ENCODE data around the gene CIC. TPM values are rescaled to one million over a fixed set of nuclear protein-coding genes. Genes with fewer than 3 reads are reported as not detected.
"Not testable (repeated sequence)": the region's sequence is repeated elsewhere in the genome, so short reads cannot be mapped to it uniquely, and the experiment has no call there.

Gene CIC
- total RNA-seq, 3 donors from 2014 or later (not counting 1 experiment from before 2014, with no cell fraction given): 95.4 to 121 (median 108) TPM

DNA sequence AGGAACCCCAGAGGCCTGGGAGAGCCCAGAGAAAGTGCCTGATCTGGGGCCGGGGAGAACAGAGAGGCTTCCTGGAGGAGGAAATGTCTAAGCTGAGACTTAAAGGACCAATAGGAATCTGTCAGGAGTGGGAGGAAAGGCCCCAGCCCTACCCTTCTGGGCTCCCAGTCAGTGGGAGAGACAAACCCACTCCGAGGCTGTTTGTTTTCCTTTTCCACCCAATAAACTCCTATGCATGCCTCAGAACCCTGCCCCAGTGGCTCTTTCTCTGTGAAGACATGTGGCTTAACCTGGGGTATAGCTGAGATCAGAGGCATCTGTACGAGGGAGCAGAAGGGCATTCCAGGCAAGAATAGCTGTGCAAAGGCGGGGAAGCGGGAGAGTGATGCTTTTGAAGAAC is 58.3 kb downstream of the CIC start:
- Histone ChIP-seq H3K27ac (ENCODE audit: low read length) (no peak overlapping the region), H3K4me3 (ENCODE audit: low read length) (no peak overlapping the region), H3K36me3 (ENCODE audit: control insufficient read depth, insufficient read depth, low read length) (no peaks in the 10 kb centered on the region), H3K9me3 (ENCODE audit: control insufficient read depth, insufficient read depth, low read length) (no peaks in the 10 kb centered on the region), H3K27me3 (ENCODE audit: control insufficient read depth, insufficient read depth, low read length) (peaks cover 8% of the 10 kb centered on the region), H3K4me1 (ENCODE audit: control insufficient read depth, insufficient read depth, low read length) (peaks cover 20% of the 10 kb centered on the region)
- Mint-ChIP-seq H3K9me3 (no peaks in the 10 kb centered on the region), H3K27ac (no peak overlapping the region), H3K27me3 (ENCODE audit: low read depth in 2 of 2) (peaks cover 8% of the 10 kb centered on the region in 2 donors), H3K36me3 (peaks cover 5% of the 10 kb centered on the region), H3K4me1 (peaks cover 17 to 29% of the 10 kb centered on the region in 2 donors), H3K4me3 (no peak overlapping the region)
- DNase-seq (no peak), ATAC-seq (no peak)
- TF ChIP-seq, protein P1, sequence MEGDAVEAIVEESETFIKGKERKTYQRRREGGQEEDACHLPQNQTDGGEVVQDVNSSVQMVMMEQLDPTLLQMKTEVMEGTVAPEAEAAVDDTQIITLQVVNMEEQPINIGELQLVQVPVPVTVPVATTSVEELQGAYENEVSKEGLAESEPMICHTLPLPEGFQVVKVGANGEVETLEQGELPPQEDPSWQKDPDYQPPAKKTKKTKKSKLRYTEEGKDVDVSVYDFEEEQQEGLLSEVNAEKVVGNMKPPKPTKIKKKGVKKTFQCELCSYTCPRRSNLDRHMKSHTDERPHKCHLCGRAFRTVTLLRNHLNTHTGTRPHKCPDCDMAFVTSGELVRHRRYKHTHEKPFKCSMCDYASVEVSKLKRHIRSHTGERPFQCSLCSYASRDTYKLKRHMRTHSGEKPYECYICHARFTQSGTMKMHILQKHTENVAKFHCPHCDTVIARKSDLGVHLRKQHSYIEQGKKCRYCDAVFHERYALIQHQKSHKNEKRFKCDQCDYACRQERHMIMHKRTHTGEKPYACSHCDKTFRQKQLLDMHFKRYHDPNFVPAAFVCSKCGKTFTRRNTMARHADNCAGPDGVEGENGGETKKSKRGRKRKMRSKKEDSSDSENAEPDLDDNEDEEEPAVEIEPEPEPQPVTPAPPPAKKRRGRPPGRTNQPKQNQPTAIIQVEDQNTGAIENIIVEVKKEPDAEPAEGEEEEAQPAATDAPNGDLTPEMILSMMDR (IDR thresholded peaks at IDR 0.05): no peak
- WGBS (ENCODE audit: insufficient coverage): 97% methylated on average over 5 of the region's 5 CpGs
- intact Hi-C loops (cut with micrococcal nuclease): no loop called here

DNA sequence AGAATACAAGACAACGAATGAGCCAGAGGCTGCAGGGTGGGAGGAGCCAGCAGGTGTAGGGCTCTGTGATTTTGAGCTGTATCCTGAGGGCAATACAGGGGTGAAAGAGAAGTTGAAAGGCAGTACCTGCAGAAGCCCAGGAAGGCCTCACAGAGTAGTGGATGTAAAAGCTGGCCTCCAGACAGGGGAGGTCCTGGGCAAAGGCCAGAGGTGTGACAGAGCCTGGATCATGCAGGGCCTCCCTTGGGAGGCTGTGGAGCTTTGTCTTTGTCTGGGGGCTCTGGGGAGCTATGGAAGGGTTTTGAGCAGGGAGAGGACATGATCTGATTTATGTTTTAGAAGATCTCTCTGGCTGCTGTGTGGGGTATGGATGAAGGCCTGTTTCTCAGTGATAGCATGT is 59.1 kb downstream of the CIC start:
- ATAC-seq (no peak), DNase-seq (no peak)
- intact Hi-C loops (cut with micrococcal nuclease): no loop called here
- no peak overlapping the region for H3K27ac ChIP-seq (ENCODE audit: low read length)
- Mint-ChIP-seq H3K4me3 (no peak overlapping the region), H3K36me3 (peaks cover 5% of the 10 kb centered on the region), H3K27me3 (ENCODE audit: low read depth in 2 of 2) (peaks cover 7% of the 10 kb centered on the region in 2 donors), H3K4me1 (peaks cover 17 to 29% of the 10 kb centered on the region in 2 donors), H3K27ac (no peak overlapping the region), H3K9me3 (no peaks in the 10 kb centered on the region)
- peaks cover 20% of the 10 kb centered on the region for H3K4me1 ChIP-seq (ENCODE audit: control insufficient read depth, insufficient read depth, low read length)
- H3K27me3 ChIP-seq (ENCODE audit: control insufficient read depth, insufficient read depth, low read length): peaks cover 5% of the 10 kb centered on the region
- H3K36me3 ChIP-seq (ENCODE audit: control insufficient read depth, insufficient read depth, low read length): no peaks in the 10 kb centered on the region
- TF ChIP-seq, protein P1 (IDR thresholded peaks at IDR 0.05): no peak
- 90% methylated on average over 1 of the region's 1 CpG for WGBS (ENCODE audit: insufficient coverage)
- H3K9me3 ChIP-seq (ENCODE audit: control insufficient read depth, insufficient read depth, low read length): no peaks in the 10 kb centered on the region
- H3K4me3 ChIP-seq (ENCODE audit: low read length): no peak overlapping the region

DNA sequence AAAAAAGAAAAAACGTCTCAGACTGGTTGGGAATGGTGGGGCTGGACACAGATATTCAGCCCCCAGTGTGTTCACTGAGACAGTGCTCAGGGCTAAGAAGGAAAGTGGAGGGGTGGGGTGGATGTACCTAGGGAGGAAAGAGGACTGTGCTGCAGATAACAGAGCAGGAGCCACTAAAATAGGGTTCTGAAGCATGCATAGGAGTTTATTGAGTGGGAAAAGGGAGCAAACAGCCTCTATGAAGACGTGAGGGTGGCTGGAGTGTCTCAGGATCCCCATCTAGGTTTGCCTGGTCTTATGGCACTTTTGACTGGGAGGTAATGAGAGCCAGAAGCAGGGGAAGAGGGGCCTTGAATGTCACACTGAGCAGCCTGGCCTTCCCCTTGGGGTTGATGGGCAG is 59.8 kb downstream of the CIC start:
- DNase-seq: no peak
- Mint-ChIP-seq H3K9me3 (no peaks in the 10 kb centered on the region), H3K36me3 (peaks cover 5% of the 10 kb centered on the region), H3K27ac (no peak overlapping the region), H3K4me3 (no peak overlapping the region), H3K4me1 (peaks cover 17 to 29% of the 10 kb centered on the region in 2 donors), H3K27me3 (ENCODE audit: low read depth in 2 of 2) (peaks cover 7% of the 10 kb centered on the region in 2 donors)
- 92% methylated on average over 2 of the region's 2 CpGs for WGBS (ENCODE audit: insufficient coverage)
- Histone ChIP-seq H3K4me1 (ENCODE audit: control insufficient read depth, insufficient read depth, low read length) (peaks cover 20% of the 10 kb centered on the region), H3K27me3 (ENCODE audit: control insufficient read depth, insufficient read depth, low read length) (no peaks in the 10 kb centered on the region), H3K9me3 (ENCODE audit: control insufficient read depth, insufficient read depth, low read length) (no peaks in the 10 kb centered on the region), H3K27ac (ENCODE audit: low read length) (no peak overlapping the region), H3K4me3 (ENCODE audit: low read length) (no peak overlapping the region), H3K36me3 (ENCODE audit: control insufficient read depth, insufficient read depth, low read length) (no peaks in the 10 kb centered on the region)
- no peak for ATAC-seq
- TF ChIP-seq, protein P1 (IDR thresholded peaks at IDR 0.05): no peak
- intact Hi-C loops (cut with micrococcal nuclease): no loop called here

DNA sequence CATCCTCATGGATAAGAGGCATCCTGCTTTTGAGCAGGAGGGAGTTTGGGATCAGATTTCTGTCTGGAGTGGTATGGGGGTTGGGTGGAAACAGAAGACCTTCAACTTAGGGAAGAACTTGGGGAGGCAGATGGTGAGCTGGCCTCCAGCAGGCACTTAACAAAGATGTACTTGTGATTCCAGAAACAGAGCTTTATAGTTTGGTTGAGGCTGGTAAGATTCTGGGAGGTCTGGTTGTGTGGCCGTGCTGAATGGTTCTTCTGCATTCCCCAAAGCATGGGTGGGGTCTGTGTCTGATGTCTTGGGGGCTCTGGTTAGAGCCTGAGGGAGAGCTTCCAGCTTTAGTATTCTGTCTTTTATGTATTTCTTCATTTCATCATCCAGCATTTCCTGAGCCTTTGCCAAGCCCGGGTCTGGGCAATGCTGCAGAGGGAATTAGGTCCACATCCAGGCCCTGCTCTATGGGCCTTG is 61.2 kb downstream of the CIC start:
- H3K27me3 ChIP-seq (ENCODE audit: control insufficient read depth, insufficient read depth, low read length): no peaks in the 10 kb centered on the region
- peaks cover under 1% of the 10 kb centered on the region in 2 donors for H3K27me3 Mint-ChIP-seq (ENCODE audit: low read depth in 2 of 2)
- peaks cover 11% of the 10 kb centered on the region for H3K4me1 ChIP-seq (ENCODE audit: control insufficient read depth, insufficient read depth, low read length)
- H3K9me3 ChIP-seq (ENCODE audit: control insufficient read depth, insufficient read depth, low read length): no peaks in the 10 kb centered on the region
- no peak overlapping the region for H3K4me3 ChIP-seq (ENCODE audit: low read length)
- no peak overlapping the region for H3K27ac ChIP-seq (ENCODE audit: low read length)
- H3K4me1 Mint-ChIP-seq: peaks cover 10 to 22% of the 10 kb centered on the region in 2 donors
- ATAC-seq: no peak
- H3K36me3 ChIP-seq (ENCODE audit: control insufficient read depth, insufficient read depth, low read length): no peaks in the 10 kb centered on the region
- WGBS (ENCODE audit: insufficient coverage): 80% methylated on average over 2 of the region's 2 CpGs
- H3K9me3 Mint-ChIP-seq: no peaks in the 10 kb centered on the region
- no peak overlapping the region for H3K4me3 Mint-ChIP-seq
- peaks cover under 1% of the 10 kb centered on the region for H3K36me3 Mint-ChIP-seq
- TF ChIP-seq, protein P1 (IDR thresholded peaks at IDR 0.05): no peak
- DNase-seq: no peak
- intact Hi-C loops (cut with micrococcal nuclease): no loop called here
- H3K27ac Mint-ChIP-seq: no peak overlapping the region

DNA sequence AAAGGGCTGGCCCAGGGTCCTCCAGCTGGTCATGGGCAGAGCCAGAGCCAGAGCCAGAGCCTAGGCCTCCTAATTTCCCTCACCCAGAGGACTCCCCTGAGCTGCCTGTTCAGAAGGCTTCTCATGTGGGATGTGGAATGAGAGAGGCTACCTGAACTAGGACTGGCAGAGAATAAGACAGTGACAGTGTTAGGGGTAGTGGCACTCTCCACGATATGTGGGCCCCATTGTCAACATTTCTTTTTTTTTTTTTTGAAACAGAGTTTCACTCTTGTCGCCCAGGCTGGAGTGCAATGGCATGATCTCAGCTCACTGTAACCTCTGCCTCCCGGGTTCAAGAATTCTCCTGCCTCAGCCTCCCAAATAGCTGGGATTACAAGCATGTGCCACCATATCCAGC is 62.3 kb downstream of the CIC start:
- 92% methylated on average over 2 of the region's 3 CpGs for WGBS (ENCODE audit: insufficient coverage)
- H3K36me3 Mint-ChIP-seq; DNase-seq; H3K27ac Mint-ChIP-seq; H3K27me3 Mint-ChIP-seq (ENCODE audit: low read depth in 2 of 2); H3K4me1 ChIP-seq (ENCODE audit: control insufficient read depth, insufficient read depth, low read length); H3K9me3 Mint-ChIP-seq; H3K9me3 ChIP-seq (ENCODE audit: control insufficient read depth, insufficient read depth, low read length); H3K4me3 Mint-ChIP-seq; H3K27me3 ChIP-seq (ENCODE audit: control insufficient read depth, insufficient read depth, low read length); H3K27ac ChIP-seq (ENCODE audit: low read length); H3K4me3 ChIP-seq (ENCODE audit: low read length); intact Hi-C loops (cut with micrococcal nuclease); ATAC-seq; H3K36me3 ChIP-seq (ENCODE audit: control insufficient read depth, insufficient read depth, low read length): not testable (repeated sequence)
- H3K4me1 Mint-ChIP-seq: peaks cover 9 to 14% of the 10 kb centered on the region in 2 donors
